SIG-M5 (cell line): ENCODE data around the gene FARS2.
A peak's percentile ranks its signal among the peaks of the same experiment; 100 is the strongest.

ENCODE experiments used
- DNase-seq: peaks from one replicate; lab custom pipeline; 2025; lab: John Stamatoyannopoulos, UW

Gene FARS2

DNA sequence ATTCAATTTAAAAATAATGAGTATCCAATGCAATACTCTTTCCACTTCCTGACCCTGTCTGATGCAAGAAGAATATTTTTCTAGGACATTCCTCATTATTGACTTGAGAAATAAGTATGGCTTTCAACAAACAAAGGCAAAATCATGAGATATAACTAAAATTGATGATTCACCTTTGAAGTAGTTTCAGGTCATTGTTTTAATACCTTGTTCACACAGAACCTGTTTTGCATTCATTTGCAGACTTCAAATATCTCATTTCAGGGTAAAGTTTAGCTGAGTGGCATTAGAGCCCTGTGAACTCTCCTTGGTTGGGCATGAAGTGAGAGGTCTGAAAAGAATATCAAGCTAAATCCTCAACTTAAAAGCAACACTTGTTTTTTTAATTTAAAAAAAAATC, 436.2 kb downstream of the FARS2 start:
- DNase-seq, result no peak

DNA sequence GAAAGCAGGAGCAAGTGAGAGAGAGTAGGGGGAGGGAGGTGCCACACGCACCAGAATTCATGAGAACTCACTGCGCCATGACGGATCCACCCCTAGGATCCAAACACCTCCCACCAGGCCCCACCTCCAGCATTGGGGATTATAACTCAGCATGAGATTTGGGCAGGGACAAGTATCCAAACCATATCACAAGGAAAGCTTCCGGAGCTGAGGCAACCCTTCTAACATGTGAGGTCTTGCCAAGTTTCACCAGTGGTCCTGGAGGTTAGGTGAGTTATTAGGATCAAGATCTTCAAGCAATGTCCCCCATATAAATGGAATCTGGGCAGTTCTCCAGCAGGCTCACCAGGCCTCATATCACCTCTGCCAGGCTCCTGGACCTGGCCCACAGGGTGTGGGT, 437.0 kb downstream of the FARS2 start:
- DNase-seq, result no peak

DNA sequence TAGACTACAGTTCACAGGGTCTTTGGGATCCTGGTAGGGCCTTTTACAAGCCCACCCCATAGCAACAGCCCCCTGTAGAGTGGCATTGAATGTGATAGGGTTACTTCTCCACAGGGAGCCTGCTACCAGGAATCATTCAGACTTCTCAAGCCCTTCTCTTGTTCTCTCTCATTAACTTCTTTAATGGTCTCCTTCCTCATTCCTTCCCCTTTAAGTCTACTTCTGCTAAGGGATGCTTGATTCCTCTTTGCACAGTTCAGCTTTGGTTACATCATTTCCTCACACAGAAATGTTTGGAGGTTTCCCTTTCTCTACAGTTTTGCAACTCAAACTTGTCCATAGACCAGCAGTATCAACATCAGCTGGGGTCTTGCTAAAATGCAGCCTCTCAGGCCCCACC, 437.8 kb downstream of the FARS2 start:
- DNase-seq, result peak; percentile 86

- no peak for DNase-seq
Measured at GRCh38 chr6:5701174-5701573, 439.9 kb downstream of the FARS2 start.

- no peak for DNase-seq
Measured at GRCh38 chr6:5704708-5705107, 443.4 kb downstream of the FARS2 start.

GRCh38 chr6:5705252-5705651, 443.9 kb downstream of the FARS2 start:
- DNase-seq, result no peak

- DNase-seq, result no peak
Measured at GRCh38 chr6:5706124-5707033, 445.1 kb downstream of the FARS2 start.

GRCh38 chr6:5707281-5708045, 446.1 kb downstream of the FARS2 start:
- DNase-seq, result no peak

DNA sequence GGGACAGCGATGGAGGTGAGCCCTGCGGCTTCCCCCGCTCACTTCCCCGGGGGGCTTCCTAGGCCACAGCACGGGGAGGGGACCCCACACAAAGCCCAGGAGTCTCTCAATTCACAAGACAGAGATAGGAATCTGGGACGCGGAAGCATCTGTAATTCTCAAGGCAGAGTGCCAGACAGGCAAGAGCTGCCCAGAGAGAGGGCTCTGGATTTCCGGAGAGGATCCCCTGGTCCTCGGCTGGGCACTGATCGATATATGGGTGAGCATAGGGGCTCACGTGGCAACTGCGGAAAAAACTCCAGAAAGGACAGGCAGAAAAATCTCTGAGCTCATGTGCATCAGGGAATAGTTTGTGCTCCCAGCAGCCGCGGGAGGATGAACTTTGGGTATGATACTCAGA, 449.2 kb downstream of the FARS2 start:
- DNase-seq, result no peak

GRCh38 chr6:5710936-5711335, 449.6 kb downstream of the FARS2 start:
- DNase-seq, result no peak

- no peak for DNase-seq
Measured at GRCh38 chr6:5712349-5713215, 451.3 kb downstream of the FARS2 start.

- DNase-seq, result no peak
Measured at GRCh38 chr6:5713519-5713918, 452.2 kb downstream of the FARS2 start.

- no peak for DNase-seq
Measured at GRCh38 chr6:5718231-5718947, 457.1 kb downstream of the FARS2 start.

DNA sequence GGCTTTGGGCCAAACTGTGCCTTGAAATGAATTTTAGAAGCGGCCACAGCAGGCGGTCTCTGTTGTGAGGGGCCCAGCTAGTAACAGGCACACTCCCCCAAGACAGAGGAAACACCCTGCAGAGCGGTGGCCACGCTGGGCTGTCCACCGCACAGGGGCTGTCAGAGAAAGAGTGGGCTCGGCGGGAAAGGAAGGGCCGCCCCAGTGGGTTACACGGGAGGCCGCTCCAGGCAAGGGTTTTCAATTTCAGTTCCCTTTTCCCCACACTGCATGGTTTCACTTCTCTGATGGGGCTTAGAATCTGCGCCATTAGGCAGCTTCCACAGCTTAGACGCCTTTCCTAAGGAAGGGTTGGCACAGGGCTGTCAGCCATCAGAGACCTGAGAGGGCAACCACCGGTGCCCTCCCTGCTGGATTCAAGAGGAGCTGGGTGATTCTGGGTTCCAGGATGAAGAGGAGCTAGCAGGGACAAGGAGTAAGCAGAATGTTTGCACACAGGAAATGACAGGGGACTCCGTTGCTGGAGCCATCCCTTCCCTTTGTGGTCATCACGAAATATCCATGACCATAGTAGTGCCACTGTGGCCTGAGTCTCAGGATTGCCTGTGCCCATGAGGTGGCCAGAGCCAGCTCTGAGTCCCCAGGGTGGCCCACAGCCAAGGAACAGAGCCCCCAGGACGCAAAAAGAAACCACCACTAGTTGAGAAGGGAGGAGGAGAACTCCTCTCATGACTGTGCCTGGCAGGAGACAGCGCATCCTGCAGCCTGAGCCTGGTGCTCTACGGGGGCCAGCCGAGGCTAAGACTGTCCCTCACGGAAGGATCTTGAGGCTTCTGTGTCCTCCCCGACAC, 462.8 kb downstream of the FARS2 start:
- peak; percentile 64 for DNase-seq

- no peak for DNase-seq
Measured at GRCh38 chr6:5724911-5725310, 463.6 kb downstream of the FARS2 start.

DNA sequence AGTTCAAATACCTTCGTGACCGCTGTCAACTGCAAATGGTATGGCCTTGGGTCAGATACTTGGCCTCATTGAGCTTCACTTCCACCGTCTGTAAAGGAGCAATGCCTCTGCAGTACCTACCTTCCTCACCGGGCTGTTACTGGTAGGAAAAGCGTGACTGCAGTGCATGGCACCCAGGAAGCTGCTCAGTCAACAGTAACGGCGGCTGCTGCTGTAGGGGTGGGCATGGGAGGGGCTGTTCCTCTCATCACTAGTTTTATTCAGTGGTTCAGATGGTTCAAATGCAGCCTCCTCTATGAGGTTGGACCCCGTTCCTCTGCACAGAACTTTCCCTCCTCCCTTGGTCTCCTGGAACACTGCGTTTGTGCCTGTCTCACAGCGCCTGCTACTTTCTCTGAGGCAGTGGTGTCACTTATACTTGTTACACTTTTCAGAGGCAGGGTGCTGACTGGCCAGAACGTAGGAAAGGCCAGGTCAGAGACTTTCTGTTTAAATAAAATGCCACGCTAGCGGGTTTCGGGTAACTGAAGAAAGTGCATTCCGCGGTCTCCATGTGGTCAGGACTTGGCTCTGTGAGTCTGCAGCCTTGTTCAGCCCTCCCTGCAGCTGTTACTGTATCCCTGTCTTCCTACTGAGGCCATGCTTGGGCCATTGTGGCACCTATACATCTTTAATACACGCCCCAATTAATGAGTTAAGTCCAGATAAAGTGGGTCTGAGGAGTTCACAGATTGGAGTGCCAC, 465.8 kb downstream of the FARS2 start:
- DNase-seq, result no peak

- DNase-seq, result no peak
Measured at GRCh38 chr6:5728351-5729079, 467.2 kb downstream of the FARS2 start.

GRCh38 chr6:5729080-5729434, 467.7 kb downstream of the FARS2 start:
- DNase-seq, result no peak

DNA sequence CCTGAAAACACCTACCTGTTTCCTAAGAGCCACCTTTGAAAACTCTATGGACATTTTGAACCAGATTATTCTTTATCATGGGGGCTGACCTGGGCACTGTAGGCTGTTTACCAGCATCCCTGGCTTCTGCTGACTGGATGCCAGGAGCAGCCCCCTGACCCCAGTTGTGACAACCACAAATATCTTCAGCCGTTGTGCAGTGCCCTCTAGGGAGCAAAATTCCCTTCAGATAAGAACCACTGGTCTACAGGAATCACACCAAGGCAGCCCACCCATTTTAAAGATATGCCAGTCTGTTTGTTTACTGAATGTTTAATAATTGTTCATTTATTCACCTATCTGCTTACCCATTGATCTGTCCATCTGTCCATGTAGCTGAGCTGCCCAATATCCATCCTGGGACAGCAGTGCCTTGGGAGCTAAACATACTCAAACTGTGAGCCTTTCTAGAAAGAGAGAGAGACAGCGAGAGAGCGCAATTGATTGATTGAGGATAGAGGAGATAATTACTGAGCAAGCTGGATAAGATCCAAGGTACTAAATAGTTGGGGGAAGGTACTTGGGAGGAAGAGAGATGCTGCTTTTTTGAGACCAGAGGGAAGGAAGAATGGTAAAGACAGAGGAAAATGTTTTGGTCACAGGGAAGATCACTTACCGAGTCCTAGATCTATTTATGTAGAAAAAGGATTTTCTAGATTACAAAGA, 468.7 kb downstream of the FARS2 start:
- no peak for DNase-seq
